Endothelial cell of umbilical vein (primary cell): ENCODE data around the gene ATXN7. TPM values are rescaled to one million over a fixed set of nuclear protein-coding genes. Genes with fewer than 3 reads are reported as not detected.

ENCODE experiments used
- BruUV-seq: library from RNA; stranded (reverse); fragments of 400-500 nt; replicated peaks from 2 replicates; lab custom pipeline; 2021; lab: Mats Ljungman, UMichigan
- CTCF ChIA-PET: fragments of 300-600, 350-600 bp; sonication (Branson Sonifier 250); formaldehyde crosslinking; loops from one replicate; lab custom pipeline; 2021; ENCODE audit warnings: antibody characterized with exemption, inconsistent platforms; lab: Charles Lee
- POLR2A ChIA-PET: fragments of 300-600, 350-600 bp; sonication (Branson Sonifier 250); formaldehyde crosslinking; loops from one replicate; lab custom pipeline; 2021; ENCODE audit warnings: antibody characterized with exemption, inconsistent platforms; lab: Charles Lee
- DNase-seq: peaks from one replicate; pipeline ENCODE4 v3.0.0-alpha.2; 2011; ENCODE audit warnings: low read depth, low spot score
- FAIRE-seq: peaks from 2 replicates; lab custom pipeline; 2011; peaks lifted over from hg19 to GRCh38; lab: Jason Lieb, UNC
- H2AFZ ChIP-seq: 2 replicates; pipeline ENCODE4 v1.6.0; 2012; ENCODE audit warnings: low read depth, low read length, control low read depth, inconsistent platforms
- H3K27ac ChIP-seq: 2 replicates; pipeline ENCODE4 v1.5.1; 2011; ENCODE audit warnings: low read depth, mild to moderate bottlenecking, control low read depth, low read length, moderate library complexity; ENCODE audit not compliant: insufficient read depth
- H3K27me3 ChIP-seq, 2 experiments: 2 replicates each; pipeline versions ENCODE4 v1.6.0 to v1.6.1; 2011; ENCODE audit warnings: low read length in 2 of 2, mixed read lengths in 1 of 2; ENCODE audit not compliant: control insufficient read depth in 2 of 2, insufficient read depth in 2 of 2
- H3K36me3 ChIP-seq, 2 experiments: 2 replicates in 1 of 2; 3 replicates in 1 of 2; pipeline ENCODE4 v1.5.1; 2011; ENCODE audit warnings: low read length in 2 of 2, mild to moderate bottlenecking in 1 of 2, moderate library complexity in 1 of 2; ENCODE audit not compliant: control insufficient read depth in 2 of 2, insufficient read depth in 2 of 2; ENCODE audit errors: extremely low read depth in 1 of 2
- H3K4me1 ChIP-seq: 3 replicates; pipeline ENCODE4 v1.5.1; 2011; ENCODE audit warnings: mild to moderate bottlenecking, low read length; ENCODE audit not compliant: control insufficient read depth, insufficient read depth; ENCODE audit errors: extremely low read depth
- H3K4me2 ChIP-seq: 2 replicates; pipeline ENCODE4 v1.6.1; 2011; ENCODE audit warnings: low read length, control low read depth, mixed read lengths; ENCODE audit not compliant: insufficient read depth
- H3K4me3 ChIP-seq, 3 experiments: fragments of 200-600 bp in 1 of 3; sonication (generic), shearing (Covaris generic) in 1 of 3; replicated peaks in 1 of 3; 2 replicates each; pipeline ENCODE4 v1.5.1; 2011 to 2016; ENCODE audit warnings: control low read depth in 3 of 3, low read length in 3 of 3, mild to moderate bottlenecking in 2 of 3, inconsistent platforms in 1 of 3, low read depth in 1 of 3, moderate library complexity in 1 of 3; ENCODE audit not compliant: insufficient read depth in 1 of 3
- H3K79me2 ChIP-seq: 2 replicates; pipeline ENCODE4 v1.6.0; 2012; ENCODE audit warnings: low read length, inconsistent platforms; ENCODE audit not compliant: control insufficient read depth, insufficient read depth
- H3K9ac ChIP-seq: replicated peaks from 2 replicates; pipeline ENCODE3; 2011; ENCODE audit warnings: low read length, control low read depth; ENCODE audit not compliant: insufficient read depth; ENCODE audit errors: extremely low read depth
- H3K9me1 ChIP-seq: replicated peaks from 3 replicates; pipeline ENCODE4 v1.6.0; 2011; ENCODE audit warnings: mild to moderate bottlenecking, low read length; ENCODE audit not compliant: control insufficient read depth, insufficient read depth; ENCODE audit errors: extremely low read depth
- H3K9me3 ChIP-seq: replicated peaks from 2 replicates; pipeline ENCODE4 v1.5.1; 2012; ENCODE audit warnings: low read length, inconsistent platforms; ENCODE audit not compliant: control insufficient read depth, insufficient read depth
- H4K20me1 ChIP-seq: replicated peaks from 2 replicates; pipeline ENCODE3; 2011; ENCODE audit warnings: mild to moderate bottlenecking, low read length; ENCODE audit not compliant: control insufficient read depth, insufficient read depth; ENCODE audit errors: extremely low read depth
- CTCF ChIP-seq, 2 donors: IDR thresholded peaks; 1 replicate in 1 of 2; 2 replicates in 1 of 2; pipeline ENCODE4 v1.5.1; 2011; ENCODE audit warnings: low read length in 2 of 2, mild to moderate bottlenecking in 2 of 2, moderate library complexity in 2 of 2, control low read depth in 1 of 2, inconsistent platforms in 1 of 2, low read depth in 1 of 2; ENCODE audit not compliant: insufficient read depth in 1 of 2; ENCODE audit errors: extremely low read depth in 1 of 2
- EZH2 ChIP-seq: IDR thresholded peaks from 2 replicates; pipeline ENCODE4 v1.6.1; 2012; ENCODE audit warnings: borderline replicate concordance, low read depth, mild to moderate bottlenecking, moderate library complexity, low read length, inconsistent platforms; ENCODE audit not compliant: severe bottlenecking
- FOS ChIP-seq: IDR thresholded peaks from 2 replicates; pipeline ENCODE4 v1.6.1; 2011; ENCODE audit warnings: mild to moderate bottlenecking, low read length, moderate library complexity, borderline replicate concordance; ENCODE audit not compliant: insufficient read depth
- GATA2 ChIP-seq: IDR thresholded peaks from 2 replicates; pipeline ENCODE4 v1.7.0; 2011; ENCODE audit warnings: low read depth, mild to moderate bottlenecking, moderate library complexity, mixed read lengths, low read length; ENCODE audit not compliant: insufficient read length, insufficient read depth
- JUN ChIP-seq: IDR thresholded peaks from 2 replicates; pipeline ENCODE4 v1.6.1; 2011; ENCODE audit warnings: borderline replicate concordance, low read depth; ENCODE audit not compliant: insufficient read length, insufficient read depth
- MAX ChIP-seq: IDR thresholded peaks from 2 replicates; pipeline ENCODE4 v1.6.1; 2011; ENCODE audit not compliant: insufficient read depth, insufficient read length
- MYC ChIP-seq: IDR thresholded peaks from one replicate; pipeline ENCODE4 v1.6.1; 2011; ENCODE audit warnings: mild to moderate bottlenecking, low read depth, low read length
- POLR2A ChIP-seq: IDR thresholded peaks from 2 replicates; pipeline ENCODE4 v1.6.1; 2012; ENCODE audit warnings: low read depth, mild to moderate bottlenecking, control low read depth, low read length
- POLR2AphosphoS5 ChIP-seq: IDR thresholded peaks from 2 replicates; pipeline ENCODE4 v1.6.1; 2012; ENCODE audit warnings: low read depth, mild to moderate bottlenecking, control low read depth, low read length, moderate library complexity; ENCODE audit not compliant: insufficient read depth
- dilution Hi-C: fragments of 300-500 bp; cut with MboI; formaldehyde crosslinking; loops from one replicate; pipeline ENCODE4 v1.15.0; 2019; ENCODE audit warnings: low sequenced_read_pairs; ENCODE audit not compliant: extremely low pct_ligation_motif_present
- intact Hi-C: fragments of 100-400 bp; cut with micrococcal nuclease; formaldehyde crosslinking; loops from one replicate; pipeline ENCODE4 v1.10.0; 2022
- polyA plus RNA-seq, 4 experiments: library from polyadenylated mRNA; depleted of rRNA in 3 of 4; stranded (reverse) in 3 of 4; unstranded in 1 of 4; fragments of >200 nt; gene quantifications; 2 replicates each; pipeline versions ENCODE4 v1.2.1 to v1.2.3, GENCODE V29; 2011 to 2012; ENCODE audit warnings: missing spikeins in 1 of 4
- total RNA-seq: library from RNA; stranded (reverse); gene quantifications from 2 replicates; pipeline ENCODE4 v1.2.3, GENCODE V29; 2021

Gene ATXN7
- total and polyA plus RNA-seq, 2 donors (not counting 3 experiments of a cell fraction or from before 2014, with no cell fraction given): 21.2 to 34.7 TPM

GRCh38 chr3:64039332-64039731, 175.7 kb downstream of the ATXN7 start:
- H4K20me1 ChIP-seq: no peaks in the 10 kb centered on the region
- no peak overlapping the region for H3K4me2 ChIP-seq
- no peaks in the 10 kb centered on the region for H3K4me1 ChIP-seq
- no TSS peak for BruUV-seq
- TF ChIP-seq MYC: no peak
- TF ChIP-seq JUN: no peak
- TF ChIP-seq FOS: no peak
- no peak for TF ChIP-seq GATA2
- no peak for TF ChIP-seq POLR2A
- TF ChIP-seq EZH2: no peak
- no peak for TF ChIP-seq POLR2AphosphoS5
- TF ChIP-seq MAX: no peak
- TF ChIP-seq CTCF (IDR thresholded peaks at IDR 0.05; ENCODE audit: extremely low read depth in 1 of 2, insufficient read depth in 1 of 2, low read depth in 1 of 2, low read length in 2 of 2): no peak
- no peaks in the 10 kb centered on the region for H3K9me1 ChIP-seq
- no peaks in the 10 kb centered on the region for H3K36me3 ChIP-seq
- intact Hi-C loops (no loop called here), dilution Hi-C loops (loop anchor here (25.0 kb wide), 1 partner anchor 423 kb away; no protein-coding TSS in a partner anchor)
- no peaks in the 10 kb centered on the region for H3K79me2 ChIP-seq
- no peak overlapping the region for H3K4me3 ChIP-seq
- H3K27me3 ChIP-seq: peaks cover 14 to 25% of the 10 kb centered on the region in 2 experiments
- ChIA-PET CTCF (interaction anchor here (1.4 to 2.2 kb wide), 2 partner anchors 9 to 10 kb away, joined by 5 to 7 read pairs; no protein-coding TSS in a partner anchor), POLR2A (no interaction called here)
- no peak overlapping the region for H2AFZ ChIP-seq
- FAIRE-seq (no peak), DNase-seq (no peak)
- no peak overlapping the region for H3K9ac ChIP-seq
- no peaks in the 10 kb centered on the region for H3K9me3 ChIP-seq
- H3K27ac ChIP-seq: no peak overlapping the region
